SK-N-SH treated with all-trans-retinoic acid at 6 μM for 48 hours (cell line): ENCODE results near the gene RELL2.

Experiments used
- ATAC-seq: fragments of 200-7000 bp; cut with Tn5 transposase; 3 replicates; pipeline ENCODE4 v1.9.1; 2020; ENCODE audit warnings: mild to moderate bottlenecking, moderate library complexity
- ARNTL ChIP-seq: fragments of 450-650 bp; formaldehyde crosslinking; IDR thresholded peaks from 2 replicates; pipeline ENCODE4 v1.5.0; 2020; ENCODE audit warnings: low read depth, mild to moderate bottlenecking, moderate library complexity, borderline replicate concordance
- BACH2 ChIP-seq: fragments of 250-450 bp; sonication (Bioruptor Pico); IDR thresholded peaks from 2 replicates; pipeline ENCODE4 v1.9.0; 2021; ENCODE audit warnings: mild to moderate bottlenecking, borderline replicate concordance
- CREB5 ChIP-seq: fragments of 250-450 bp; sonication (Bioruptor Pico); IDR thresholded peaks from 2 replicates; pipeline ENCODE4 v1.5.1; 2020; ENCODE audit warnings: low read depth, mild to moderate bottlenecking, moderate library complexity
- CSDC2 ChIP-seq: fragments of 250-450 bp; sonication (Bioruptor Pico); IDR thresholded peaks from 2 replicates; pipeline ENCODE4 v1.5.0; 2020; ENCODE audit warnings: mild to moderate bottlenecking, moderate library complexity
- CSRNP3 ChIP-seq: fragments of 250-450 bp; sonication (Bioruptor Pico); IDR thresholded peaks from 2 replicates; pipeline ENCODE4 v1.5.1; 2021; ENCODE audit warnings: mild to moderate bottlenecking, moderate library complexity
- ESRRG ChIP-seq: fragments of 250-450 bp; sonication (Bioruptor Pico); IDR thresholded peaks from 2 replicates; pipeline ENCODE4 v1.6.1; 2021; ENCODE audit warnings: mild to moderate bottlenecking
- GLIS3 ChIP-seq: fragments of 250-450 bp; sonication (Bioruptor Pico); IDR thresholded peaks from 2 replicates; pipeline ENCODE4 v1.5.0; 2020; ENCODE audit warnings: mild to moderate bottlenecking, moderate library complexity
- ISL1 ChIP-seq: fragments of 250-450 bp; sonication (Bioruptor Pico); IDR thresholded peaks from 2 replicates; pipeline ENCODE4 v2.1.2; 2022; ENCODE audit warnings: mild to moderate bottlenecking, moderate library complexity
- OSR1 ChIP-seq: fragments of 250-450 bp; sonication (Bioruptor Pico); IDR thresholded peaks from 2 replicates; pipeline ENCODE4 v1.8.0; 2022; ENCODE audit warnings: moderate library complexity, mild to moderate bottlenecking, inconsistent platforms
- PATZ1 ChIP-seq: fragments of 250-450 bp; sonication (Bioruptor Pico); IDR thresholded peaks from 2 replicates; pipeline ENCODE4 v1.8.0; 2020; ENCODE audit warnings: mild to moderate bottlenecking, moderate library complexity, borderline replicate concordance
- POU6F1 ChIP-seq: fragments of 250-450 bp; sonication (Bioruptor Pico); IDR thresholded peaks from 2 replicates; pipeline ENCODE4 v1.8.0; 2021; ENCODE audit warnings: low read depth, mild to moderate bottlenecking, moderate library complexity, borderline replicate concordance
- PPARA ChIP-seq: fragments of 250-450 bp; sonication (Bioruptor Pico); IDR thresholded peaks from 2 replicates; pipeline ENCODE4 v1.5.0; 2020; ENCODE audit warnings: mild to moderate bottlenecking, borderline replicate concordance
- RARB ChIP-seq: fragments of 250-450 bp; sonication (Bioruptor Pico); IDR thresholded peaks from 2 replicates; pipeline ENCODE4 v1.8.0; 2021; ENCODE audit warnings: mild to moderate bottlenecking, moderate library complexity
- SNAI2 ChIP-seq: fragments of 250-450 bp; sonication (Bioruptor Pico); IDR thresholded peaks from 2 replicates; pipeline ENCODE4 v1.5.0; 2020; ENCODE audit warnings: mild to moderate bottlenecking, moderate library complexity
- TCF4 ChIP-seq: fragments of 250-450 bp; sonication (Bioruptor Pico); IDR thresholded peaks from 2 replicates; pipeline ENCODE4 v1.8.0; 2021; ENCODE audit warnings: mild to moderate bottlenecking, moderate library complexity, borderline replicate concordance
- TOX ChIP-seq: fragments of 250-450 bp; sonication (Bioruptor Pico); IDR thresholded peaks from 2 replicates; pipeline ENCODE4 v1.8.0; 2021; ENCODE audit warnings: mild to moderate bottlenecking, moderate library complexity, borderline replicate concordance
- ZC3H10 ChIP-seq: fragments of 250-450 bp; sonication (Bioruptor Pico); IDR thresholded peaks from 2 replicates; pipeline ENCODE4 v1.5.1; 2021; ENCODE audit warnings: mild to moderate bottlenecking, moderate library complexity
- ZFP3 ChIP-seq: fragments of 250-450 bp; sonication (Bioruptor Pico); IDR thresholded peaks from 2 replicates; pipeline ENCODE4 v1.5.0; 2020; ENCODE audit warnings: mild to moderate bottlenecking, moderate library complexity
- ZFP30 ChIP-seq: fragments of 450-650 bp; formaldehyde crosslinking; IDR thresholded peaks from 2 replicates; pipeline ENCODE4 v1.5.0; 2022; ENCODE audit warnings: mild to moderate bottlenecking, moderate library complexity
- ZNF565 ChIP-seq: fragments of 450-650 bp; formaldehyde crosslinking; conservative IDR thresholded peaks from 2 replicates; pipeline ENCODE4 v1.5.0; 2020; ENCODE audit warnings: low read depth, mild to moderate bottlenecking, moderate library complexity
- ZNF70 ChIP-seq: fragments of 450-650 bp; formaldehyde crosslinking; IDR thresholded peaks from 2 replicates; pipeline ENCODE4 v1.5.0; 2020; ENCODE audit warnings: mild to moderate bottlenecking, moderate library complexity
- ZNF8 ChIP-seq: fragments of 450-650 bp; formaldehyde crosslinking; IDR thresholded peaks from 2 replicates; pipeline ENCODE4 v1.5.0; 2020; ENCODE audit warnings: mild to moderate bottlenecking, moderate library complexity

RELL2 gene

GRCh38 chr5:141655020-141655419 is 18.2 kb downstream of the RELL2 start:
- TF ChIP-seq ZNF565 (no peak), TCF4 (CRISPR knock-in tag) (no peak), CREB5 (no peak), ZFP3 (CRISPR knock-in tag) (no peak), OSR1 (CRISPR knock-in tag) (no peak), ARNTL (no peak), BACH2 (CRISPR knock-in tag) (no peak), GLIS3 (CRISPR knock-in tag) (no peak), POU6F1 (CRISPR knock-in tag) (no peak), SNAI2 (CRISPR knock-in tag) (no peak)
- TF ChIP-seq, all 23 proteins: peak for 0
- ATAC-seq: no peak

GRCh38 chr5:141656396-141656795 is 19.6 kb downstream of the RELL2 start:
- TF ChIP-seq CSDC2 (CRISPR knock-in tag) (no peak), SNAI2 (CRISPR knock-in tag) (no peak), RARB (CRISPR knock-in tag) (no peak), ZC3H10 (CRISPR knock-in tag) (no peak), ARNTL (no peak), ZNF565 (no peak), ZNF8 (CRISPR knock-in tag) (no peak), ZNF70 (no peak), ESRRG (CRISPR knock-in tag) (no peak), POU6F1 (CRISPR knock-in tag) (no peak), ZFP3 (CRISPR knock-in tag) (no peak), CREB5 (no peak), ZFP30 (CRISPR knock-in tag) (no peak), OSR1 (CRISPR knock-in tag) (no peak)
- no peak for ATAC-seq

- no peak for ATAC-seq
- no peak for TF ChIP-seq POU6F1 (CRISPR knock-in tag)
- no peak for TF ChIP-seq ARNTL
- TF ChIP-seq PATZ1: no peak
- no peak for TF ChIP-seq OSR1 (CRISPR knock-in tag)
- TF ChIP-seq CSRNP3 (CRISPR knock-in tag): no peak
- no peak for TF ChIP-seq ZNF8 (CRISPR knock-in tag)
- no peak for TF ChIP-seq ESRRG (CRISPR knock-in tag)
- TF ChIP-seq ZFP3 (CRISPR knock-in tag): no peak
- TF ChIP-seq BACH2 (CRISPR knock-in tag): no peak
- TF ChIP-seq TOX (CRISPR knock-in tag): no peak
- TF ChIP-seq CREB5: no peak
- TF ChIP-seq RARB (CRISPR knock-in tag): no peak
- no peak for TF ChIP-seq ISL1 (CRISPR knock-in tag)
- no peak for TF ChIP-seq ZNF565
- TF ChIP-seq ZFP30 (CRISPR knock-in tag): no peak
- TF ChIP-seq PPARA (CRISPR knock-in tag): no peak
Observed at GRCh38 chr5:141657404-141657803, 20.6 kb downstream of the RELL2 start.
